Cardiac fibroblast (primary cell): ENCODE data around the gene KCNH1.

Experiments used
- DNase-seq, 2 donors: peaks; one replicate each; pipeline versions ENCODE4 v3.0.0 to v3.0.0-alpha.2; 2010; ENCODE audit warnings: low read depth in 2 of 2
- H3K4me3 ChIP-seq, 2 donors: replicated peaks in 1 of 2; 1 replicate in 1 of 2; 2 replicates in 1 of 2; pipeline ENCODE4 v1.5.1; 2011; ENCODE audit warnings: low read depth in 2 of 2, low read length in 2 of 2, mild to moderate bottlenecking in 2 of 2, moderate library complexity in 1 of 2
- TF ChIP-seq, protein P1 (sequence below): IDR thresholded peaks from one replicate; pipeline ENCODE4 v1.5.1; 2011; ENCODE audit warnings: low read depth, mild to moderate bottlenecking, low read length, inconsistent platforms

KCNH1 gene

GRCh38 chr1:210688512-210689234, 445.3 kb downstream of the KCNH1 start:
- TF ChIP-seq, protein P1, sequence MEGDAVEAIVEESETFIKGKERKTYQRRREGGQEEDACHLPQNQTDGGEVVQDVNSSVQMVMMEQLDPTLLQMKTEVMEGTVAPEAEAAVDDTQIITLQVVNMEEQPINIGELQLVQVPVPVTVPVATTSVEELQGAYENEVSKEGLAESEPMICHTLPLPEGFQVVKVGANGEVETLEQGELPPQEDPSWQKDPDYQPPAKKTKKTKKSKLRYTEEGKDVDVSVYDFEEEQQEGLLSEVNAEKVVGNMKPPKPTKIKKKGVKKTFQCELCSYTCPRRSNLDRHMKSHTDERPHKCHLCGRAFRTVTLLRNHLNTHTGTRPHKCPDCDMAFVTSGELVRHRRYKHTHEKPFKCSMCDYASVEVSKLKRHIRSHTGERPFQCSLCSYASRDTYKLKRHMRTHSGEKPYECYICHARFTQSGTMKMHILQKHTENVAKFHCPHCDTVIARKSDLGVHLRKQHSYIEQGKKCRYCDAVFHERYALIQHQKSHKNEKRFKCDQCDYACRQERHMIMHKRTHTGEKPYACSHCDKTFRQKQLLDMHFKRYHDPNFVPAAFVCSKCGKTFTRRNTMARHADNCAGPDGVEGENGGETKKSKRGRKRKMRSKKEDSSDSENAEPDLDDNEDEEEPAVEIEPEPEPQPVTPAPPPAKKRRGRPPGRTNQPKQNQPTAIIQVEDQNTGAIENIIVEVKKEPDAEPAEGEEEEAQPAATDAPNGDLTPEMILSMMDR: no peak
- DNase-seq: no peak
- no peak overlapping the region for H3K4me3 ChIP-seq

DNA sequence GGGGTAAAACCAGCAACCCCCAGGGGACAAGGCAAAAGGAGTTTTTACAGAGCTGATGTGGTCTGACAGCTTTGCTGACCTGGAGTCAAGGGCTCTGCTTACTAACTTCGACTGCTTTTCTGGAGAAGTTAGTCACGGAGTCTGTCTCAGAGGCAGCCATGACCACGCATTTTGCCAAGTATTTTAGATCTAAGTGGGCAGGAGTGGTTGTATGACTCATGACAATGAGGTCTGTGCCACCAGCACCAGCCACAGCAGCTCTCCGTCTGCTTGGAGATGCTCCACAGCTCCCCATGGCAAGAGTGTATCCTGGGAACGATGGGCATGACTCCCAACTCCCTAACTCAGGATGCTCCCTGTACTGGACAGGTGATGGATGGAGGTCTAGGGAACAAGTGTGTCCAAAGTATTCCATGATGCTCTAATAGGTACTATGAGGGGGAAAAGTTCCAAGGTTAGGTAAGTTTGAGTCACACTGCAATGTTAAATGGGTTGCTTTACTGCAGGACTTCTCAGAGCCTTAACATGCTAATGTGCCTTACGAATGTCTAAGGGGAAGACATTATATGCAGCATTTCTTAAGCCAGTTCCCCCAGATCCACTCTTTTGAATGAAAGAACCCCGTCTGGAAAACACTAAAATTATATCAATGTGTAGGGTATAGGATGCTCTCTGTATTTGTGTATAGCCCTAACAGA, 446.2 kb downstream of the KCNH1 start:
- H3K4me3 ChIP-seq: no peak overlapping the region
- DNase-seq: no peak
- TF ChIP-seq, protein P1: no peak

DNA sequence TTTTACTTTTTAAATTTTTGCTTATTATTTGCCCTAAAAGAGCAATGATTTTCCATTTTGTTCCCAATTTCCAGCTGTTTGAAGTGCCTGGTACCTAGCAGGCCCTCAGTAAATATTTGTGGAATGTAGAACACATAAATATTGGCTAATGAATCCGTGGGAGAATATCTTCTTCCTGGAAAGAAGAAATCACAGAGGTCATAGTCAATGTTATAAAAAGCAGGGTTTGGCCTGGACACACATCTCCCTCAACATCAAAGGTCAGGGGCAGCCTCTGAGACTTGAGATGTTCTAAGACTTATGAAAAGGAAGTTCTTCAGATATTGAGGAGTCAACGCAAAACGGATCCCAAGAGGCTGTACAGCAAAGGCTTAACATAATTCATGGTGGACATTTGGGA, 447.1 kb downstream of the KCNH1 start:
- DNase-seq: no peak
- no peak overlapping the region for H3K4me3 ChIP-seq
- TF ChIP-seq, protein P1: no peak

- TF ChIP-seq, protein P1: no peak
- no peak overlapping the region for H3K4me3 ChIP-seq
- DNase-seq: no peak
These were observed 448.7 kb downstream of the KCNH1 start for GRCh38 chr1:210685295-210685650.

DNA sequence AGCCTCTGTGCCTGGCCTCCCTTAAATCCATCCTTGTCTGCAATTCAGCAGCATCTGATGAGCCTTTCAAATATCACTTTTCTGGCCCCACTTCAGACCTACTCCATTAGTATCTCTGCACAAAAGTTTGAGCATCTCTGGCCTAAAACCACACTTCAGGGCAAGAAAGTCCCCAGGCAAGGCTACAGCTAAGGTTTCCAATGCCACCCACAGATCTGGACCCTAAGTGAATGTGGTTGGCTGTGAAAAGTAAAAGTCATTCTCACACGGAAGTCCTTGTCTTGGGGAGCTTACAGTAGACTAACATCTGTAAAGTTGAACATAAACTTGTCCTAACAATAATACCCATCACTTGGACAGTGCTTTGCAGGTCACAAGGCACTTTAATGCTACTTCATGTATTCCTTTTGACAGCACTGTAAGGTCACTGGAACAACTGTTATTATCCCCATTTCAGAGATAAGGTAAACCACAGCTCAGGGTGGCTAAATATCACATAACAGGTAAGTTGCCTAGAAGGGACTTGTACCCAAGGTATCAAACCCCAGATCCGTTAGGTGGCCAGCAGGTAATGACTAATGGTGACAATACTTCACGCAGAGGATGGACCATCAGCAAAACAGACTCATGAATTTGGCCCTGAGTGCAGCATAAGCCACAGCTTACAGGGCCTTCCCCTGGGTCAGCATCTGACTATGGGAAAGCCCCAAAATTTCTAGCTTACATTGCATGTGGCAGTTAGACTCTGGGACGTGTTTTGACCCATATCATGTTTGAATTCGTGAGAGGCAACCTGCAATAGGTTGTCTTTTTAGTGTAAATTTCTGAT, 449.3 kb downstream of the KCNH1 start:
- TF ChIP-seq, protein P1: no peak
- no peak overlapping the region for H3K4me3 ChIP-seq
- DNase-seq: no peak

DNA sequence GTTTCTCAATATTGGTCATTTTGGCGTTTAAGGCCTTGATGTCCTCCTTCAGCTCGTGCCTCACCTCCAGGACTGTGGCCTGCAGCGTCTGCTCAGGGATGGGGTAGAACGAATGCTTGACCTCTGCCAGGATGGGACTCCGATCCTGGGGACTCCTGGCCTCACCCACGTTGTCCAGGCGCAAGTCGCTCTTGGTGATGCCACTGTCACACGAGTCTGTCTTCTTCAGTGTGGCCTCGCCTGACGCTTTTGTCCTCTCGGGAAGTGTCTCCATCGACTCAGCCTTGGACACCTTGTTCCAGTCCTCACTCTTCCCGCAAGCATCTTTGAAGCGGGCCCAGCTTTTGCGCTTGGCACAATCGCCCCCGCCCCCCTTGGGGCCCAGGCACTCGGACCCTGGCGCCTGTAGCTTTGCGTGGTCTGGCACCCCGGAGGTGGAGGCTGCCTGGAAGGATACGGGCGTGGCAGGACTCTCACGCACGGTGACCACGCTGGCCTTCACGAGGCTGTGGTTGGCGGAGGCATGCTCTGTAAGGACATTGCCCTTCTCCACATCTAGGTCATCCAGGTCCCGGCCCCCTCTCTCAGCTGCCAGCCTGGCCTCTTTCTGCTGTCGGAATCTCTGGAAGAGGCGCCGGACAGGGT, 450.4 kb downstream of the KCNH1 start:
- TF ChIP-seq, protein P1: no peak
- H3K4me3 ChIP-seq: no peak overlapping the region

More for the DNA sequence above, 450.4 kb downstream of the KCNH1 start:
- DNase-seq: no peak
